OCI-LY1 (cell line): ENCODE measurements around the gene PGS1.

Source experiments
- H2AFZ ChIP-seq: fragments of 200-600 bp; sonication (generic), shearing (Covaris generic); 2 replicates; pipeline ENCODE4 v1.6.0; 2014; ENCODE audit warnings: antibody characterized with exemption, mild to moderate bottlenecking, low read length
- H3F3A ChIP-seq: fragments of 200-600 bp; sonication (generic), shearing (Covaris generic); 2 replicates; pipeline ENCODE4 v1.6.0; 2014; ENCODE audit warnings: mild to moderate bottlenecking, antibody characterized with exemption, low read length, moderate library complexity; ENCODE audit not compliant: insufficient read depth
- H3K27ac ChIP-seq: fragments of 200-600 bp; sonication (generic); 2 replicates; pipeline ENCODE4 v1.5.1; 2014; ENCODE audit warnings: low read length, mixed run types, mild to moderate bottlenecking, low read depth; ENCODE audit not compliant: poor library complexity, severe bottlenecking
- H3K27me3 ChIP-seq: fragments of 200-600 bp; sonication (generic); 2 replicates; pipeline ENCODE4 v1.6.0; 2014; ENCODE audit warnings: antibody characterized with exemption, mild to moderate bottlenecking, low read length, moderate library complexity; ENCODE audit not compliant: insufficient read depth
- H3K36me3 ChIP-seq: fragments of 200-600 bp; sonication (generic); 2 replicates; pipeline ENCODE4 v1.6.1; 2014; ENCODE audit warnings: mild to moderate bottlenecking, antibody characterized with exemption, low read length, moderate library complexity, mixed read lengths; ENCODE audit not compliant: insufficient read depth
- H3K4me1 ChIP-seq: fragments of 200-600 bp; sonication (generic); 2 replicates; pipeline ENCODE4 v1.5.1; 2014; ENCODE audit warnings: mild to moderate bottlenecking, low read length, moderate library complexity; ENCODE audit not compliant: insufficient read depth, severe bottlenecking
- H3K4me2 ChIP-seq: fragments of 200-600 bp; sonication (generic), shearing (Covaris generic); 2 replicates; pipeline ENCODE4 v1.6.1; 2014; ENCODE audit warnings: low read length
- H3K4me3 ChIP-seq: fragments of 200-600 bp; sonication (generic); 2 replicates; pipeline ENCODE4 v1.5.1; 2014; ENCODE audit warnings: low read length, low read depth, mild to moderate bottlenecking, mixed read lengths; ENCODE audit not compliant: poor library complexity, severe bottlenecking
- H3K79me2 ChIP-seq: fragments of 200-600 bp; shearing (Covaris generic); 2 replicates; pipeline ENCODE4 v1.6.1; 2016; ENCODE audit warnings: mixed run types, low read length, mixed read lengths; ENCODE audit not compliant: insufficient read depth
- H3K9ac ChIP-seq: fragments of 200-600 bp; sonication (generic), shearing (Covaris generic); 2 replicates; pipeline ENCODE4 v1.6.1; 2014; ENCODE audit warnings: mild to moderate bottlenecking, low read length, mixed read lengths
- H3K9me2 ChIP-seq: fragments of 200-600 bp; sonication (generic), shearing (Covaris generic); 2 replicates; pipeline ENCODE4 v1.6.1; 2014; ENCODE audit warnings: low read depth, mild to moderate bottlenecking, low read length, mixed read lengths
- H3K9me3 ChIP-seq: fragments of 200-600 bp; shearing (Covaris generic); 2 replicates; pipeline ENCODE4 v1.6.1; 2014; ENCODE audit warnings: low read length, mixed read lengths
- H4K20me1 ChIP-seq: fragments of 200-600 bp; sonication (generic), shearing (Covaris generic); 2 replicates; pipeline ENCODE4 v1.6.0; 2016; ENCODE audit warnings: mild to moderate bottlenecking, low read length; ENCODE audit not compliant: insufficient read depth
- EZH2 ChIP-seq: fragments of 200-600 bp; sonication (generic), shearing (Covaris generic); IDR thresholded peaks from 2 replicates; pipeline ENCODE4 v1.8.0; 2017; ENCODE audit warnings: borderline replicate concordance, mixed run types, mild to moderate bottlenecking, antibody characterized with exemption, low read length, moderate library complexity, mixed read lengths
- TF ChIP-seq, protein P1 (sequence below): fragments of 200-600 bp; sonication (generic), shearing (Covaris generic); IDR thresholded peaks from 2 replicates; pipeline ENCODE4 v1.5.1; 2017; ENCODE audit warnings: mild to moderate bottlenecking, antibody characterized with exemption, low read length, moderate library complexity, mixed read lengths

PGS1 gene

GRCh38 chr17:78435330-78436005 is 57.0 kb downstream of the PGS1 start:
- no peaks in the 10 kb centered on the region for H3K36me3 ChIP-seq
- no peaks in the 10 kb centered on the region for H3K27me3 ChIP-seq
- H3K4me1 ChIP-seq = no peaks in the 10 kb centered on the region
- H3K4me3 ChIP-seq = no peak overlapping the region
- no peaks in the 10 kb centered on the region for H3F3A ChIP-seq
- no peaks in the 10 kb centered on the region for H4K20me1 ChIP-seq
- TF ChIP-seq EZH2 = no peak
- TF ChIP-seq, protein P1, sequence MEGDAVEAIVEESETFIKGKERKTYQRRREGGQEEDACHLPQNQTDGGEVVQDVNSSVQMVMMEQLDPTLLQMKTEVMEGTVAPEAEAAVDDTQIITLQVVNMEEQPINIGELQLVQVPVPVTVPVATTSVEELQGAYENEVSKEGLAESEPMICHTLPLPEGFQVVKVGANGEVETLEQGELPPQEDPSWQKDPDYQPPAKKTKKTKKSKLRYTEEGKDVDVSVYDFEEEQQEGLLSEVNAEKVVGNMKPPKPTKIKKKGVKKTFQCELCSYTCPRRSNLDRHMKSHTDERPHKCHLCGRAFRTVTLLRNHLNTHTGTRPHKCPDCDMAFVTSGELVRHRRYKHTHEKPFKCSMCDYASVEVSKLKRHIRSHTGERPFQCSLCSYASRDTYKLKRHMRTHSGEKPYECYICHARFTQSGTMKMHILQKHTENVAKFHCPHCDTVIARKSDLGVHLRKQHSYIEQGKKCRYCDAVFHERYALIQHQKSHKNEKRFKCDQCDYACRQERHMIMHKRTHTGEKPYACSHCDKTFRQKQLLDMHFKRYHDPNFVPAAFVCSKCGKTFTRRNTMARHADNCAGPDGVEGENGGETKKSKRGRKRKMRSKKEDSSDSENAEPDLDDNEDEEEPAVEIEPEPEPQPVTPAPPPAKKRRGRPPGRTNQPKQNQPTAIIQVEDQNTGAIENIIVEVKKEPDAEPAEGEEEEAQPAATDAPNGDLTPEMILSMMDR = no peak
- H3K9me2 ChIP-seq = no peaks in the 10 kb centered on the region
- no peak overlapping the region for H3K27ac ChIP-seq
- no peak overlapping the region for H3K4me2 ChIP-seq
- H2AFZ ChIP-seq = no peak overlapping the region
- H3K79me2 ChIP-seq = no peaks in the 10 kb centered on the region
- H3K9me3 ChIP-seq = no peaks in the 10 kb centered on the region
- H3K9ac ChIP-seq = no peak overlapping the region

- no peaks in the 10 kb centered on the region for H3K36me3 ChIP-seq
- no peaks in the 10 kb centered on the region for H3F3A ChIP-seq
- TF ChIP-seq EZH2 = no peak
- TF ChIP-seq, protein P1 = no peak
- no peaks in the 10 kb centered on the region for H3K79me2 ChIP-seq
- no peak overlapping the region for H3K27ac ChIP-seq
- no peak overlapping the region for H3K4me3 ChIP-seq
- peaks cover 7% of the 10 kb centered on the region; the same call in 1 of the 2 replicates for H3K27me3 ChIP-seq
- H3K4me2 ChIP-seq = no peak overlapping the region
- H2AFZ ChIP-seq = no peak overlapping the region
- no peak overlapping the region for H3K9ac ChIP-seq
- H3K9me3 ChIP-seq = no peaks in the 10 kb centered on the region
- no peaks in the 10 kb centered on the region for H3K9me2 ChIP-seq
- H3K4me1 ChIP-seq = no peaks in the 10 kb centered on the region
- no peaks in the 10 kb centered on the region for H4K20me1 ChIP-seq
These were observed 59.2 kb downstream of the PGS1 start for GRCh38 chr17:78437508-78438169.

DNA sequence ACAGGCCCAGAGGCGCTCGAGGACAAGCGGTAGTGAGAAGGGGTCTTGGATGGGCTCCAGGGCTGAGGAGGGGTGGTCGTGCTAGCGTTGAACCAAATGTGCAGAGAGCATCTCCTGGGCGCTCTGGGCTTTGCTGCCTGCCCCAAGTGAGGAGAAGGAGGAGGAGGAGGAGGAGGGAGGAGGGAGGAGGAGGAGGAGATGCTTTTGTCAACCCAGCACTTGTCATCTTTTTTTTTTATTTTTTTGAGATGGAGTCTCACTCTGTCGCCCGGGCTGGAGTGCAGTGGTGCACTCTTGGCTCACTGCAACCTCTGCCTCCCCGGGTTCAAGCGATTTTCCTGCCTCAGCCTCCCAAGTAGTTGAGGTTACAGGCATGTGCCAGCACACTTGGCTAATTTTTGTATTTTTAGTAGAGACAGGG is 59.8 kb downstream of the PGS1 start:
- Histone ChIP-seq H3K9ac (no peak overlapping the region), H3K36me3 (no peaks in the 10 kb centered on the region), H4K20me1 (no peaks in the 10 kb centered on the region), H3K9me3 (no peaks in the 10 kb centered on the region), H3F3A (no peaks in the 10 kb centered on the region), H3K4me2 (no peak overlapping the region), H3K27ac (no peak overlapping the region), H3K9me2 (no peaks in the 10 kb centered on the region), H2AFZ (no peak overlapping the region), H3K79me2 (no peaks in the 10 kb centered on the region), H3K27me3 (peaks cover 9% of the 10 kb centered on the region; the same call in 1 of the 2 replicates), H3K4me1 (no peaks in the 10 kb centered on the region), H3K4me3 (no peak overlapping the region)
- TF ChIP-seq, protein P1 = no peak
- TF ChIP-seq EZH2 = no peak
